Astrocyte of the cerebellum (primary cell): ENCODE results near the gene LELP1.

ENCODE experiments used
- DNase-seq: peaks from one replicate; pipeline ENCODE4 v3.0.0-alpha.2; 2011; ENCODE audit warnings: low read depth
- H3K4me3 ChIP-seq: 2 replicates; pipeline ENCODE4 v1.5.1; 2011; ENCODE audit warnings: mild to moderate bottlenecking, low read depth, low read length, moderate library complexity
- in situ Hi-C: cut with HindIII; loops from 2 replicates; pipeline ENCODE4 v1.10.0; 2017; ENCODE audit warnings: low sequenced_read_pairs
- TF ChIP-seq, protein P1 (sequence below): IDR thresholded peaks from 2 replicates; pipeline ENCODE4 v1.5.1; 2012; ENCODE audit warnings: low read length, low read depth, moderate library complexity, mild to moderate bottlenecking; ENCODE audit errors: missing control alignments

The LELP1 gene

DNA sequence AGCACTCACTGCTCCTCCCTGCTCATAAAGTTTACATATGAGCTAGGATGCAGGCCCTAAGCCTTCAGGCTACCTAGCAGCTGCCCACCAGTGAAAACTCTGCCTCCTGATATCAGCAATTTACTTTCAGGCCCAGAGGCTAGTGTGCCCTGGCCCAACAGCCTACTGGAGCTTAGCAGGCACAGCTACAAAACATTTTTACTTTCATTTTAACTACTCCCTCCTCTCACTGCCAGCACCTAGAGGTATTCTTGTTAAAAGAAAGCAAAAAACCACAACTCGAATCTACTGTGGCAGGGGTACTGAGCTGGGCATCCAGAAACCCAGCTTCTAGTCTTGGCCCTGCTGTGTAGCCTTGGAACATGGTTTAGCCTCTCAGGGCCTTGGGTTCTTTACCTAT, 50.5 kb downstream of the LELP1 start:
- no peak for DNase-seq
- in situ Hi-C loops: no loop called here
- no peak overlapping the region for H3K4me3 ChIP-seq
- TF ChIP-seq, protein P1, sequence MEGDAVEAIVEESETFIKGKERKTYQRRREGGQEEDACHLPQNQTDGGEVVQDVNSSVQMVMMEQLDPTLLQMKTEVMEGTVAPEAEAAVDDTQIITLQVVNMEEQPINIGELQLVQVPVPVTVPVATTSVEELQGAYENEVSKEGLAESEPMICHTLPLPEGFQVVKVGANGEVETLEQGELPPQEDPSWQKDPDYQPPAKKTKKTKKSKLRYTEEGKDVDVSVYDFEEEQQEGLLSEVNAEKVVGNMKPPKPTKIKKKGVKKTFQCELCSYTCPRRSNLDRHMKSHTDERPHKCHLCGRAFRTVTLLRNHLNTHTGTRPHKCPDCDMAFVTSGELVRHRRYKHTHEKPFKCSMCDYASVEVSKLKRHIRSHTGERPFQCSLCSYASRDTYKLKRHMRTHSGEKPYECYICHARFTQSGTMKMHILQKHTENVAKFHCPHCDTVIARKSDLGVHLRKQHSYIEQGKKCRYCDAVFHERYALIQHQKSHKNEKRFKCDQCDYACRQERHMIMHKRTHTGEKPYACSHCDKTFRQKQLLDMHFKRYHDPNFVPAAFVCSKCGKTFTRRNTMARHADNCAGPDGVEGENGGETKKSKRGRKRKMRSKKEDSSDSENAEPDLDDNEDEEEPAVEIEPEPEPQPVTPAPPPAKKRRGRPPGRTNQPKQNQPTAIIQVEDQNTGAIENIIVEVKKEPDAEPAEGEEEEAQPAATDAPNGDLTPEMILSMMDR: no peak
